HL-60/S4 (cell line): ENCODE results near the gene BTBD18.

ENCODE experiments used
- in situ Hi-C: fragments of 300-500 bp; cut with MboI; formaldehyde crosslinking; loops from 2 replicates; pipeline ENCODE4 v1.14.3; 2022; ENCODE audit warnings: low sequenced_read_pairs

The BTBD18 gene

DNA sequence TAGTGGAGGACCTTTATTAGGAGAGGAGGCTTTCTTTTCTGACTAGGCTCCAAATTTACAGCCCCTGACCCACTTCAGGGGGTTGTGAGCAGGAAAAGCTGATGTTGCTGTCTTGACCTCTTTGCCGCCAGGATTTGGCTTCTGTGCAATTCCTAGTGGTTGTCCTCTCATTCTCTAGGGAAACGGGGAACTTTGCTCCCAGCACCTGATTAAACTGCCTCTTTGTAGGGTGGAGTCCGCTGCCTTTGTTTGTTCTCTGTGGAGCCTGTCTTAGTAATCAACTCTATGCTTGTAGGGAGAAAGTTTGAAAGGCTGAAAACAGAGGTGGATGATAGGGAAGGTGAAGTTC is 26.3 kb upstream of the BTBD18 start:
- in situ Hi-C loops: loop anchor here (25.0 kb wide), 2 partner anchors 216 to 316 kb away; partner anchors contain the start of genes RTN4RL2 and UBE2L6

DNA sequence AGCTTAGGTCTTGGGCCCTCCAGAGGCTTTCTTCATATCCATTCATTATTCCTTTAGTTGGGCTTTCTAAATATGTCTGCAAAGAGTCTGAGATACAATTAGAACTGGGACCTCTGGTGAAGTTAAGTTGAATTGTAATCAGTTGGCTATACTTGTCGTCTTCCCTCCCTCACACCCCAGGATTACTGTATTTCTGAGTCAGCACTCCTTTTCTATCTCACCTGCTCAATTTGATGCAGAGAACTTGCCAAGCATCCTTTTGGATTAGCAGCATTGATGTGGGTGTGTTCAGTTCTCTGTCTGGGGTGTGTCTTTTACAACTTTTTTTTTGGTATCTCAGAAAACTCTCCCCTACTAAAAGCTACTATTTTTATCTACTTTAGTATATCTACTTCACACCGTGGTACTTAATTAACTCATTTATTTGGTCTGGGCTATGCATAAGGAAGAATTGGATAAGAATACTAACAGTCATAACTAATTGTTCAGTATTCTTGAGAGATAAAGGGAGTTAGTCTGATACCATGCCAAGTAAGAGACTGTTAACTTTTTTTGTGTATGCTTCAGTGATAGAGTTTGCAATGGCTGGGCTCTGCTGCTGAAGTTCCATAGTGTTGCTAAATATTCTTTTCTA is 25.1 kb upstream of the BTBD18 start:
- in situ Hi-C loops: loop anchor here (25.0 kb wide), 2 partner anchors 214 to 314 kb away; partner anchors contain the start of genes RTN4RL2 and UBE2L6

DNA sequence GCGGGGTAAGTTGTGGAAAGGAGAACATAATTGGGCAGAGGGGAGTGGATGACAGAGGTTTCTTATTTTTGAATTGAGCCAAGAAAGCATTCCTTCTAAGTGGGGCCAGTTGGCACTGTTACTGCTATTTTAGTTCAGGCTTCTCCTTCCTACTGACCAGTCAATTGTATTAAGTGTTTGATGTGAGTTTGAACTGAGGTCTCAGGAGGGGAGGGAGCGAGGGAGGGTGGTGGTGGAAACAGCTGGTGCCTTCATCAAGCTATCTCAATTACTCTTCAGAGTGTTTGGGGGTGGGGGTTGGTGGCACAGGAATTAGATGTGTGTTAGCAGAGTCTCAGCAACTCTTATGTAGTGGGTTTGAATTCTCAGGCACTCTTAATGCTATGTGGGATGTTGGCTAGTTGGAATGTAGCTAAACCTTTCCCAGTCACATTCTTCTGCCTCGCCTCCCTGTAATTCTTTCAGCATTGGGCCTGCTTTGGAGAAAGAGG is 24.5 kb upstream of the BTBD18 start:
- in situ Hi-C loops: loop anchor here (25.0 kb wide), 2 partner anchors 214 to 314 kb away; partner anchors contain the start of genes RTN4RL2 and UBE2L6

GRCh38 chr11:57775491-57775890 is 23.9 kb upstream of the BTBD18 start:
- in situ Hi-C loops: loop anchor here (25.0 kb wide), 2 partner anchors 213 to 313 kb away; partner anchors contain the start of genes RTN4RL2 and UBE2L6

GRCh38 chr11:57773026-57773598 is 21.5 kb upstream of the BTBD18 start:
- in situ Hi-C loops: no loop called here

GRCh38 chr11:57772562-57772961 is 20.9 kb upstream of the BTBD18 start:
- in situ Hi-C loops: no loop called here

- in situ Hi-C loops: no loop called here
These were observed 19.7 kb upstream of the BTBD18 start for GRCh38 chr11:57771365-57771764.

- in situ Hi-C loops: no loop called here
These were observed 19.2 kb upstream of the BTBD18 start for GRCh38 chr11:57770793-57771192.

DNA sequence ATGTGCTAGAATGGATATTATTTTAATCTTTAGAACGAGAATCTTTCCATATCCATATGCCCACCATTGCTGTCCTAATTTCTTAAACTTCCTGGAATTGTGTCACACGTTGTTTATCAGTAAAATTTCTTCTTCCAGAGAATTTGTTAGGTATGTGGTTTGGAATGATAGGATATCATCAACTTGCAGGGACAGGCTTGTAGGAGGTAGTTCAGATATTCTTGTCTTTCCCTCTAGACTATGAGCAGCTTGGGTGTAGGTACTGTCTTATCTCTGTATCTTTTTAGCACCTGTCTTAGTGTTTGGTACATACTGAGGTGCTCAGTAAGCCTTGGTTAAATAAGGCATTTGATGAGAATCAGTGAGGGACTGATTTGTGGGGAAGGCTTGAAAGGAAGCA is 13.4 kb upstream of the BTBD18 start:
- in situ Hi-C loops: no loop called here

DNA sequence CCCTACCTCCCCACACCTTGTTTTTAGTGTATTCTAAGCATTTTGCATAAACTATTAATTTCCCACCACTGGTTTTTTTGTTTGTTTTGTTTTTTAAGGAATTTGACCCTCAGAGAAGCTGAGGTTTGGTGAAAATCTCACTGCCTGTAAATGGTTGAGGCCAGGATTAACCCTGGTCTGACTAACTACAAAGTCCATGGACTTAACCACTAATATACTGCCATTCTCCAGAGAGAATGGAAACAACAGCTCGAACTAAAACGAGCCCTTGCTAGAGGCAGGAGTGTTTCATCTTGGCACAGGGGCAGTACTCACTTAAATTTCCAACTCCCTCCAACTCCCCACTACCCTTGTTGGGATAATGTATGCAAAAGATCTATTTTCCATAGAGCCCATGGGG is 12.9 kb upstream of the BTBD18 start:
- in situ Hi-C loops: no loop called here

DNA sequence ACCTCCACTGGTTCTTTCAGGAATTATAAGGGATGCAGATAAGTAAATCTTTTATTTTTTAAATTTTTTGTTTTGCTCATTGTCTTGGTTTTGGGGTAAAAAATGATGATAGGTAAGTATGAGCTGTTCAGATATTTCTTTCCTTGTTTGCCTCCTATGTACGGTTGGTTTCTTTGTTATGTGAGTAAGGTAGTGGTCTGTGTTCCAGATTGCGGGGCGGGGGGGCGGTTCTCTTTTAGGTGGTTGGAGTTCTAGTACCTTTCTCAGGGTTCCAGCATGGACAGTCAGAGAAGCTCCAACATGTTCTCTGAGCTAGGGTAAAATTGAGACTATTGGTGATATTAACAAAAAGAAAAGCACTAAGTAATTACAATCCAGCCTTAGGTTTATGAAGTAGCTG is 12.4 kb upstream of the BTBD18 start:
- in situ Hi-C loops: no loop called here

- in situ Hi-C loops: no loop called here
These were observed 11.9 kb upstream of the BTBD18 start for GRCh38 chr11:57763568-57763967.

- in situ Hi-C loops: no loop called here
These were observed 10.7 kb upstream of the BTBD18 start for GRCh38 chr11:57762235-57762861.

GRCh38 chr11:57761301-57762234 is 9.9 kb upstream of the BTBD18 start, which contains the start of gene CTNND1:
Gene CTNND1, plus strand, starts transcription at chr11:57761802. Its CDS starts 29,677 bp downstream, at chr11:57791479.
- in situ Hi-C loops: no loop called here

DNA sequence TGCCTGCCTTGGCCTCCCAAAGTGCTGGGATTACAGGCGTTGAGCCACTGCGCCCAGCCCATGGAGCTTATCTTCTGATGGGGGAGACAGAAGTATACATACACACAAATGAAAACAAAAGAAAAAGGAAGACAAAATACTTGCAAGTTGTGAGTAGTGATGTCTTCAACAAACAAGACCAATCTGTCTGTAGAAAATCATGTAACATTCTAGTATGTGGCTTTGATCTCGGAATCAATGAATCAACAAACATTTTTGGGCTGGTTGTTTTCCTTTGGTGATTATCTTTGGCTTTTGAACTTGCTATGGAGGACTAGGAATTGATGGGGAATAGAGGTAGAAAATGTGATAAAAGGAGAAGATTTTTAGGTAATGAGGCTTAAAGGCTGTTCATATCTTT is 6.6 kb upstream of the BTBD18 start:
- in situ Hi-C loops: no loop called here

- in situ Hi-C loops: no loop called here
These were observed 1.3 kb upstream of the BTBD18 start for GRCh38 chr11:57752954-57753353.

GRCh38 chr11:57751176-57751575 is 443 bp downstream of the BTBD18 start:
- in situ Hi-C loops: no loop called here

GRCh38 chr11:57746920-57747319 is 4.7 kb downstream of the BTBD18 start:
- in situ Hi-C loops: no loop called here

GRCh38 chr11:57745206-57745605 is 6.4 kb downstream of the BTBD18 start:
- in situ Hi-C loops: no loop called here

- in situ Hi-C loops: no loop called here
These were observed 7.3 kb downstream of the BTBD18 start for GRCh38 chr11:57744357-57744756.

DNA sequence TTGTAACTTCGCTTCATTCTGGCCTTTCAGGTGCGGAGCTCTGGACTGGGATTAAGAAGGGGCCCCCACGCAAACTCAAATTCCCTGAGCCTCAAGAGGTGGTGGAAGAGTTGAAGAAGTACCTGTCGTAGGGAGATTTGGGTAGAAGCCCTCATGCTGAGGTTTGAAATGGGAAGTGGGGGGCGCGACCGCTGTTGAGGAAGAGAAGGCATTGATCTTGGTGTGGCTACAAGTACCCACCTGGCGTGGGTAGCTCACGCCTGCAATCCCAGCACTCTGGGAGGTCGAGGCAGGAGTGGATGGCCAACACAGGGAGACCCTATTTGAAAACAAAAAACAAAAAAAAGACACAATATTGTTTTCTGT is 9.5 kb downstream of the BTBD18 start:
- in situ Hi-C loops: no loop called here
